ENCODE data around the gene RFC2.

Gene RFC2

DNA sequence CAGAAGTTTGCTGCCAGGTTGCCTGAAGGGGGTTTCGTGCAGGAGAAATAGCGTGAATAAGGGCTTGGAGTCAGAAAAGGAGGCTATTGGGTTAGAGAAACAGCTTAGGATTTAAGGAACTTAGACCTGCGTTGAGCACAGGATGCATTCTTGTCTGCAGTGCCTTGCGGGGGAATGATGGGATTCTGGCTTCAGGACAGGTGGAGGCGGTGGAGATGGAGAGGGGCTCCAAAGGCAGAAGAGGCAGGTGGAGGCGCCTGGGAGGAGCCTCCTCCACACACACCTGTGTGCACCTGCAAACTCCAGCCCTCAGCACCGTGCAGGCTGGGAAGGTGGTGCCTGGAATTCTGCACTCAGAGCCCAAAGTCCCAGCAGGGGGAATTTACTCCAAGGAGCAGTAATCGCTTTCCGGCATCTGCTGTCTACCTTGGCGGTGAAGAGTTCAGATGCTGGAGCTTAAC lies 36.8 kb upstream of the RFC2 start:
- Histone ChIP-seq H3K27me3 (ENCODE audit: control insufficient read depth in 1 of 2, insufficient read depth in 2 of 2, low read length in 2 of 2) (no peaks in the 10 kb centered on the region), H3K36me3 (ENCODE audit: control insufficient read depth in 1 of 2, insufficient read depth in 2 of 2, low read length in 2 of 2) (no peaks in the 10 kb centered on the region), H3K9me3 (ENCODE audit: control insufficient read depth in 1 of 2, low read length in 2 of 2) (no peaks in the 10 kb centered on the region), H3K27ac (ENCODE audit: low read depth, low read length) (no peak overlapping the region), H3K9ac (ENCODE audit: low read depth in 1 of 2, low read length in 2 of 2) (peak overlapping the region; percentile 68 to 79), H3K4me3 (ENCODE audit: low read depth in 1 of 2, low read length in 2 of 2) (peak overlapping the region; percentile 83), H3K4me1 (ENCODE audit: control insufficient read depth in 1 of 2, insufficient read depth in 2 of 2, low read length in 2 of 2) (peaks cover 69 to 75% of the 10 kb centered on the region in 2 donors)

DNA sequence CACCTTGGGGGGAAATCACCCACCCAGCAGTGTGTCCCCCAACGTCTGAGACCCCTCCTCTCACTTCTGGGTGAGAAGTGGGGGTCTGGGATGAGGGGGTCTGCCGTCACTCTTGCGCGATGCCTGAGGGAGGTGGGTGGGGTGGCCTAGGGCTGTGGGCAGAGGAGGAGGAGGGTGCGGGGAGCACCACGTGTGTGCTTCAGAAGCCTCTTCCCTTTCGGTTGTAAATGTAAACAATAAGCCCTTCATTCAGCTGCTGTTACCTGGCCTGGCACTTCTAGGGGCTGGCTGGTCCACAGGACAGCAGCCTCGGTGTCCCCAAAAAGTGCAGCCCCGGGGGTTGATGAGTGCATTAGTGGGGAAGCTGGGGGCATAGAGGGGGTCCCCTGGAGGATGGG lies 36.4 kb upstream of the RFC2 start:
- Histone ChIP-seq H3K27me3 (ENCODE audit: control insufficient read depth in 1 of 2, insufficient read depth in 2 of 2, low read length in 2 of 2) (no peaks in the 10 kb centered on the region), H3K36me3 (ENCODE audit: control insufficient read depth in 1 of 2, insufficient read depth in 2 of 2, low read length in 2 of 2) (no peaks in the 10 kb centered on the region), H3K27ac (ENCODE audit: low read depth, low read length) (no peak overlapping the region), H3K9me3 (ENCODE audit: control insufficient read depth in 1 of 2, low read length in 2 of 2) (no peaks in the 10 kb centered on the region), H3K4me1 (ENCODE audit: control insufficient read depth in 1 of 2, insufficient read depth in 2 of 2, low read length in 2 of 2) (peaks cover 72 to 78% of the 10 kb centered on the region in 2 donors), H3K4me3 (ENCODE audit: low read depth in 1 of 2, low read length in 2 of 2) (peak overlapping the region; percentile 83), H3K9ac (ENCODE audit: low read depth in 1 of 2, low read length in 2 of 2) (peak overlapping the region; percentile 68 to 79)

GRCh38 chr7:74289659-74290552 lies 35.7 kb upstream of the RFC2 start:
- H3K27me3 ChIP-seq (ENCODE audit: control insufficient read depth in 1 of 2, insufficient read depth in 2 of 2, low read length in 2 of 2): no peaks in the 10 kb centered on the region
- peak overlapping the region; percentile 59 for H3K27ac ChIP-seq (ENCODE audit: low read depth, low read length)
- no peaks in the 10 kb centered on the region for H3K9me3 ChIP-seq (ENCODE audit: control insufficient read depth in 1 of 2, low read length in 2 of 2)
- peaks cover 73 to 79% of the 10 kb centered on the region in 2 donors for H3K4me1 ChIP-seq (ENCODE audit: control insufficient read depth in 1 of 2, insufficient read depth in 2 of 2, low read length in 2 of 2)
- peak overlapping the region; percentile 83 for H3K4me3 ChIP-seq (ENCODE audit: low read depth in 1 of 2, low read length in 2 of 2)
- no peaks in the 10 kb centered on the region for H3K36me3 ChIP-seq (ENCODE audit: control insufficient read depth in 1 of 2, insufficient read depth in 2 of 2, low read length in 2 of 2)
- H3K9ac ChIP-seq (ENCODE audit: low read depth in 1 of 2, low read length in 2 of 2): peak overlapping the region; percentile 68 to 79

DNA sequence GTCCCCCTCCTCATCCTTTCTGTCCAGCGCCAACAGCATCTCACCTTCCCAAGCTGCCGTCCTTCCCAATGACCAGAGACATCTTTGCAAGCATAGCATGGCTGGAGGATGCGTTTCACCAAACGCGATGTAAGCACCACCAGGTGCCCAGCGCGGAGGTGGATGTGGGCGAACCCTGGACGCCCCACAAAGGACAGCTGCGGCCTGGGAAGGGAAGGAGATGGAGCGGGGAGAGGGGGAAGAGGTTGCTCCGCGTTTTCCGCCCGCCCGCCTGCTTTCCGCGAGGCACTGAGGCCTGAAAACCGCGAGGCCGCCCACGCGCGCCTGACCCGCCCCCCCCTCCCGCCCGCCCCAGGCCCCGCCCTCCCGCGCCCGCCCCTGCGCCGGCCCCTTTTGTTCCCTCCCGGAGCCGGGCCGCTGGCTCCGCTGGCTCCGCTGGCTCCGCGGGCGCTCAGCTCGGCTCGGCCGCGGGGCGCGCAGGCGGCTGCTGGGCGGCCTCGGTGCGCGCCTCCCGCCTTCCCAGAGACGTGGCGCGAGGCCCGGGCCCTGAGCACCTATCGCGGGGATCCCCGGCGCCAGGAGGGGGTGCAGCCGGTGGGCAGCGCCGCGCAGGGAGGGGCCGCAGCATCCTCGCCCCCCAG lies 34.9 kb upstream of the RFC2 start, which contains the start of gene CLIP2:
Gene CLIP2 (plus strand): TSS at position 390 of the 641 bp plus-strand sequence. CDS start 28,140 bp downstream, outside the sequence.
- H3K27ac ChIP-seq (ENCODE audit: low read depth, low read length): peak within 1 kb of the TSS; percentile 59
- H3K9ac ChIP-seq (ENCODE audit: low read depth in 1 of 2, low read length in 2 of 2): peak within 1 kb of the TSS; percentile 68 to 79
- H3K4me1 ChIP-seq (ENCODE audit: control insufficient read depth in 1 of 2, insufficient read depth in 2 of 2, low read length in 2 of 2): peaks cover 71 to 73% of the 10 kb centered on the region in 2 donors
- peak within 1 kb of the TSS; percentile 83 for H3K4me3 ChIP-seq (ENCODE audit: low read depth in 1 of 2, low read length in 2 of 2)
- H3K36me3 ChIP-seq (ENCODE audit: control insufficient read depth in 1 of 2, insufficient read depth in 2 of 2, low read length in 2 of 2): no peaks in the 10 kb centered on the region
- no peaks in the 10 kb centered on the region for H3K9me3 ChIP-seq (ENCODE audit: control insufficient read depth in 1 of 2, low read length in 2 of 2)
- H3K27me3 ChIP-seq (ENCODE audit: control insufficient read depth in 1 of 2, insufficient read depth in 2 of 2, low read length in 2 of 2): no peaks in the 10 kb centered on the region

- H3K4me3 ChIP-seq (ENCODE audit: low read depth in 1 of 2, low read length in 2 of 2): peak overlapping the region; percentile 63 to 66
- peak overlapping the region; percentile 57 for H3K27ac ChIP-seq (ENCODE audit: low read depth, low read length)
- H3K9me3 ChIP-seq (ENCODE audit: control insufficient read depth in 1 of 2, low read length in 2 of 2): no peaks in the 10 kb centered on the region
- H3K4me1 ChIP-seq (ENCODE audit: control insufficient read depth in 1 of 2, insufficient read depth in 2 of 2, low read length in 2 of 2): peaks cover 64 to 70% of the 10 kb centered on the region in 2 donors
- H3K27me3 ChIP-seq (ENCODE audit: control insufficient read depth in 1 of 2, insufficient read depth in 2 of 2, low read length in 2 of 2): no peaks in the 10 kb centered on the region
- H3K9ac ChIP-seq (ENCODE audit: low read depth in 1 of 2, low read length in 2 of 2): peak overlapping the region; percentile 61 to 68
- no peaks in the 10 kb centered on the region for H3K36me3 ChIP-seq (ENCODE audit: control insufficient read depth in 1 of 2, insufficient read depth in 2 of 2, low read length in 2 of 2)
Measured at GRCh38 chr7:74288034-74288881, 34.1 kb upstream of the RFC2 start.

- Histone ChIP-seq H3K4me3 (ENCODE audit: low read depth in 1 of 2, low read length in 2 of 2) (peak overlapping the region in 1 of 2 donors; percentile 63), H3K9me3 (ENCODE audit: control insufficient read depth in 1 of 2, low read length in 2 of 2) (no peaks in the 10 kb centered on the region), H3K27me3 (ENCODE audit: control insufficient read depth in 1 of 2, insufficient read depth in 2 of 2, low read length in 2 of 2) (no peaks in the 10 kb centered on the region), H3K27ac (ENCODE audit: low read depth, low read length) (peak overlapping the region; percentile 26), H3K9ac (ENCODE audit: low read depth in 1 of 2, low read length in 2 of 2) (peak overlapping the region in 1 of 2 donors; percentile 38), H3K4me1 (ENCODE audit: control insufficient read depth in 1 of 2, insufficient read depth in 2 of 2, low read length in 2 of 2) (peaks cover 59 to 63% of the 10 kb centered on the region in 2 donors), H3K36me3 (ENCODE audit: control insufficient read depth in 1 of 2, insufficient read depth in 2 of 2, low read length in 2 of 2) (no peaks in the 10 kb centered on the region)
Measured at GRCh38 chr7:74287303-74288033, 33.3 kb upstream of the RFC2 start.

DNA sequence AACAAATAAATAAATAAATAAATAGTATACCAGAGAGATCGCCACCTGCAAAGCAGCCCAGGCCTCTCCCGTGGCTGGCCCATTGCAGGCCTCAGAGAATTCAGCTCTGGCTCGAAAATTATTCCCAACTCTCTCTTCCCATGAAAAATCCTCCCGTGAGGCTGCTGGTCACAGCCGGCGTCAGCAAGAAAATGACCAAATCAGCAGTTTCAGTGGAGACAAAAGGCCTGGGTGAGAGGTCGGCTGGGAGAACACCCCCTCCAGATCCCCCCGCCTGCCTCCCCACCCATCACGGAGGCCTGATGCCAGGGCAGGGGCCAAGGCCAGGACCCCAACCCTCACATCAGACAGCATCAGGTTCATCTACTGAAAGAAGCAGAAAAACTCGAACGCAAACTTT lies 31.9 kb upstream of the RFC2 start:
- H3K27ac ChIP-seq (ENCODE audit: low read depth, low read length): no peak overlapping the region
- no peaks in the 10 kb centered on the region for H3K9me3 ChIP-seq (ENCODE audit: control insufficient read depth in 1 of 2, low read length in 2 of 2)
- H3K36me3 ChIP-seq (ENCODE audit: control insufficient read depth in 1 of 2, insufficient read depth in 2 of 2, low read length in 2 of 2): no peaks in the 10 kb centered on the region
- H3K4me3 ChIP-seq (ENCODE audit: low read depth in 1 of 2, low read length in 2 of 2): no peak overlapping the region
- no peak overlapping the region for H3K9ac ChIP-seq (ENCODE audit: low read depth in 1 of 2, low read length in 2 of 2)
- no peaks in the 10 kb centered on the region for H3K27me3 ChIP-seq (ENCODE audit: control insufficient read depth in 1 of 2, insufficient read depth in 2 of 2, low read length in 2 of 2)
- H3K4me1 ChIP-seq (ENCODE audit: control insufficient read depth in 1 of 2, insufficient read depth in 2 of 2, low read length in 2 of 2): peaks cover 47 to 52% of the 10 kb centered on the region in 2 donors

- H3K4me3 ChIP-seq (ENCODE audit: low read depth in 1 of 2, low read length in 2 of 2): no peak overlapping the region
Measured at GRCh38 chr7:74284781-74285259, 30.6 kb upstream of the RFC2 start.

DNA sequence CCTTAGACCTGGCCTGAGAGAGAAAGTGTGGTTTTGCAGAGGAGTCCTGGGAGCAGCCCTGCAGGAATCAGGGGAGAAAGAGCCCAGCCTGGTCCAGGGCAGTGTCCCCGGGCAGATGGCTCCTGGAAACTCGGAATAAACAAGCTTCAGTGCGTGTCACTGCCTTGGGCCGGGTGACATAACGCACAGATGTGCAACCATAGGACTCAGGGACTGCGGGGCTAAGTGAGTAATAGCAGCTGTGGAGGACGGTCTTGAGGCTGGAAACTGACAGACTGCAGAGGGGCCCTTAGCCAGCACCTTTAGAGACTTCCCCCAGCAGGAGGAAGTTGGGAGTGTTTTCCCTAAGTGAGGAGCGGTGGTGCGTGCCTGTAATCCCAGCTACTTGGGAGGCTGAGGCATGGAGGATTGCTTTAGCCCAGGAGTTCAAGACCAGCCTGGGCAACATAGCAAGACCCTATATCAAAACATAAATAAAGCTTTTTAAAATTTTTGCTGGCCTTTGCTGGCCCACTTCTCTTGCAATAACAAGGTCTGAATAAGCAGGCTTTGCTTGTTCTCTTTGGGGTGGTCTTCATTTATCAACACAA lies 29.8 kb upstream of the RFC2 start:
- Histone ChIP-seq H3K27ac (ENCODE audit: low read depth, low read length) (no peak overlapping the region), H3K9me3 (ENCODE audit: control insufficient read depth in 1 of 2, low read length in 2 of 2) (no peaks in the 10 kb centered on the region), H3K36me3 (ENCODE audit: control insufficient read depth in 1 of 2, insufficient read depth in 2 of 2, low read length in 2 of 2) (no peaks in the 10 kb centered on the region), H3K27me3 (ENCODE audit: control insufficient read depth in 1 of 2, insufficient read depth in 2 of 2, low read length in 2 of 2) (no peaks in the 10 kb centered on the region), H3K9ac (ENCODE audit: low read depth in 1 of 2, low read length in 2 of 2) (no peak overlapping the region), H3K4me3 (ENCODE audit: low read depth in 1 of 2, low read length in 2 of 2) (no peak overlapping the region), H3K4me1 (ENCODE audit: control insufficient read depth in 1 of 2, insufficient read depth in 2 of 2, low read length in 2 of 2) (peaks cover 39 to 49% of the 10 kb centered on the region in 2 donors)

More at GRCh38 chr7:74284781-74285259, 30.6 kb upstream of the RFC2 start:
- H3K4me1 ChIP-seq (ENCODE audit: control insufficient read depth in 1 of 2, insufficient read depth in 2 of 2, low read length in 2 of 2): peaks cover 34 to 44% of the 10 kb centered on the region in 2 donors
- H3K27me3 ChIP-seq (ENCODE audit: control insufficient read depth in 1 of 2, insufficient read depth in 2 of 2, low read length in 2 of 2): no peaks in the 10 kb centered on the region
- H3K9ac ChIP-seq (ENCODE audit: low read depth in 1 of 2, low read length in 2 of 2): peak overlapping the region; percentile 16 to 37
- no peaks in the 10 kb centered on the region for H3K9me3 ChIP-seq (ENCODE audit: control insufficient read depth in 1 of 2, low read length in 2 of 2)
- H3K36me3 ChIP-seq (ENCODE audit: control insufficient read depth in 1 of 2, insufficient read depth in 2 of 2, low read length in 2 of 2): no peaks in the 10 kb centered on the region
- H3K27ac ChIP-seq (ENCODE audit: low read depth, low read length): peak overlapping the region; percentile 55

All from duodenal mucosa (tissue), 2 donors.